Kidney (tissue), 14 donors: ENCODE results near the gene IL1R1. TPM values are rescaled to one million over a fixed set of nuclear protein-coding genes. Genes with fewer than 3 reads are reported as not detected.

Experiments used
- DNase-seq, 5 donors: peaks; one replicate each; pipeline ENCODE4 v3.0.0-alpha.2; 2013 to 2020
- FAIRE-seq: peaks from 2 replicates; lab custom pipeline; 2012; peaks lifted over from hg19 to GRCh38; lab: Jason Lieb, UNC
- H3K27ac ChIP-seq, 2 donors: one replicate each; pipeline ENCODE4 v1.7.0; 2013; ENCODE audit warnings: low read depth in 2 of 2, low read length in 2 of 2, inconsistent platforms in 1 of 2
- H3K27me3 ChIP-seq: one replicate; pipeline ENCODE4 v1.7.1; 2013; ENCODE audit warnings: low read length, inconsistent platforms; ENCODE audit not compliant: control insufficient read depth, insufficient read depth
- H3K36me3 ChIP-seq, 3 donors: one replicate each; pipeline versions ENCODE4 v1.7.0 to v1.7.1; 2013; ENCODE audit warnings: low read length in 3 of 3, control low read depth in 1 of 3, inconsistent platforms in 1 of 3; ENCODE audit not compliant: insufficient read depth in 3 of 3, control insufficient read depth in 2 of 3
- H3K4me1 ChIP-seq, 3 donors: one replicate each; pipeline versions ENCODE4 v1.7.0 to v1.7.1; 2013; ENCODE audit warnings: low read length in 3 of 3, inconsistent platforms in 1 of 3, low read depth in 1 of 3; ENCODE audit not compliant: control insufficient read depth in 2 of 3, insufficient read depth in 2 of 3
- H3K4me3 ChIP-seq, 3 donors: one replicate each; pipeline versions ENCODE4 v1.7.0 to v1.8.1; 2013; ENCODE audit warnings: low read length in 3 of 3, control low read depth in 1 of 3, inconsistent platforms in 1 of 3
- H3K9ac ChIP-seq, 3 donors: one replicate each; pipeline versions ENCODE4 v1.7.0 to v1.7.1; 2013; ENCODE audit warnings: low read length in 3 of 3, control low read depth in 1 of 3, inconsistent platforms in 1 of 3
- H3K9me3 ChIP-seq, 3 donors: one replicate each; pipeline versions ENCODE4 v1.7.0 to v1.7.1; 2013; ENCODE audit warnings: low read length in 3 of 3, control low read depth in 1 of 3, inconsistent platforms in 1 of 3; ENCODE audit not compliant: control insufficient read depth in 2 of 3, insufficient read depth in 1 of 3
- intact Hi-C: fragments of 100-400 bp; cut with DNase I; formaldehyde crosslinking; loops from one replicate; pipeline ENCODE4 v1.11.1; 2022
- polyA plus RNA-seq: library from polyadenylated mRNA; stranded (reverse); fragments of 350-450 nt; fragmentation: Illumina TruSeq; extraction: RNeasy Lipid Tissue Mini Kit (QIAGEN cat#74804); gene quantifications from one replicate; pipeline ENCODE4 v1.2.3, GENCODE V29; 2014; ENCODE audit warnings: low read depth, low replicate concordance; ENCODE audit not compliant: insufficient read depth
- total RNA-seq: library from RNA; stranded (reverse); fragmentation: NEBNext Ultra II Directional; extraction: Animal tissue kit (Norgen Biotek cat#: 25700); gene quantifications from one replicate; pipeline ENCODE4 v1.2.1, GENCODE V29; 2021
- TF ChIP-seq, protein P1 (sequence below): IDR thresholded peaks from 3 replicates; pipeline ENCODE4 v1.5.1; 2012; ENCODE audit warnings: mild to moderate bottlenecking, moderate library complexity, borderline replicate concordance; ENCODE audit not compliant: insufficient read depth; ENCODE audit errors: extremely low read depth
- donor health status: control.
- donor health status: control.
- donor health status: control.
- donor health status: control.
- donor health status: control.
- donor health status: DM: yes; HTN: yes; CAD: no.
- donor health status: Normal renal cell carcinoma (clear cell type).

Gene IL1R1
- total and polyA plus RNA-seq, 2 donors from 2014 or later = 24.6 to 95.9 TPM

DNA sequence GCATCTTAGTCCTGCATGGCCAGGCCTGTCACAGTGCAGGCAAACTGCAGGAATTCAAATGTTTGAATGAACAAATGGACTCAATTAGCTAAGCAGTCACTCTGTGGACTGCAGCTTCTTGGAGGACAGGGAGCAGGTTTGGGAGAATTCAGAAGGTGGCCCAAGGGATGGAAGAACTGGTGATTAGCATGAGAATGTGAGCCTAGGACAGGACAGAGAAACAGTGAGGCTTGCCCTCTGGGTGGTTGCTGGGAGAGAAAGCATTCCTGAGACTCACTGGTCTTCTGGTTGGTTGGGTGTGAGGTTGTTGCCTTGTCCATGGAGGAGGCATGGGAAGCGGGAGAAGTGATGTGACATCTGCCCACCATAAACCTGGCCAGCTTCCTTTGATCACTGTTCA lies 58.0 kb downstream of the IL1R1 start:
- Histone ChIP-seq H3K4me1 (no peaks in the 10 kb centered on the region), H3K9me3 (peaks cover 0 to 4% (median 0%) of the 10 kb centered on the region in 3 donors), H3K36me3 (no peaks in the 10 kb centered on the region), H3K9ac (peak overlapping the region in 1 of 3 donors; percentile 14), H3K27ac (no peak overlapping the region), H3K27me3 (no peaks in the 10 kb centered on the region), H3K4me3 (no peak overlapping the region)
- TF ChIP-seq, protein P1, sequence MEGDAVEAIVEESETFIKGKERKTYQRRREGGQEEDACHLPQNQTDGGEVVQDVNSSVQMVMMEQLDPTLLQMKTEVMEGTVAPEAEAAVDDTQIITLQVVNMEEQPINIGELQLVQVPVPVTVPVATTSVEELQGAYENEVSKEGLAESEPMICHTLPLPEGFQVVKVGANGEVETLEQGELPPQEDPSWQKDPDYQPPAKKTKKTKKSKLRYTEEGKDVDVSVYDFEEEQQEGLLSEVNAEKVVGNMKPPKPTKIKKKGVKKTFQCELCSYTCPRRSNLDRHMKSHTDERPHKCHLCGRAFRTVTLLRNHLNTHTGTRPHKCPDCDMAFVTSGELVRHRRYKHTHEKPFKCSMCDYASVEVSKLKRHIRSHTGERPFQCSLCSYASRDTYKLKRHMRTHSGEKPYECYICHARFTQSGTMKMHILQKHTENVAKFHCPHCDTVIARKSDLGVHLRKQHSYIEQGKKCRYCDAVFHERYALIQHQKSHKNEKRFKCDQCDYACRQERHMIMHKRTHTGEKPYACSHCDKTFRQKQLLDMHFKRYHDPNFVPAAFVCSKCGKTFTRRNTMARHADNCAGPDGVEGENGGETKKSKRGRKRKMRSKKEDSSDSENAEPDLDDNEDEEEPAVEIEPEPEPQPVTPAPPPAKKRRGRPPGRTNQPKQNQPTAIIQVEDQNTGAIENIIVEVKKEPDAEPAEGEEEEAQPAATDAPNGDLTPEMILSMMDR = no peak
- FAIRE-seq = no peak
- intact Hi-C loops = no loop called here
- no peak for DNase-seq

DNA sequence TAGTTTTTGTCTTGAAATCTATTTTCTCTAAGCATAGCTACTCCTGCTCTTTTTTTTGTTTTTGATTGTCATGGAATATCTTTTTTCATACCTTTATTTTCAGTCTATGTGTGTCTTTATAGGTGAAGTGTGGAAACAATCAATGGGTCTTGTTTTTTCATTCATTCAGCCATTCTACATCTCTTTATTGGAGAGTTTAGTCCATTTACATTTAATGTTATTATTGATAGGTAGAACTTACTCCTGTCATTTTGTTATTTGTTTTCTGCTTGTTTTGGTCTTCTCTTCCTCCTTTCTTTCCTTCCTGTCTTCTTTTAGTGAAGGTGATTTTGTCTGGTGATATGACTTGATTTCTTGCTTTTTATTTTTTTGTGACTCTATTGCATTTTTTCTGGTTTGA lies 62.1 kb downstream of the IL1R1 start:
- Histone ChIP-seq H3K4me3 (no peak overlapping the region), H3K27me3 (no peaks in the 10 kb centered on the region)
- intact Hi-C loops = no loop called here

DNA sequence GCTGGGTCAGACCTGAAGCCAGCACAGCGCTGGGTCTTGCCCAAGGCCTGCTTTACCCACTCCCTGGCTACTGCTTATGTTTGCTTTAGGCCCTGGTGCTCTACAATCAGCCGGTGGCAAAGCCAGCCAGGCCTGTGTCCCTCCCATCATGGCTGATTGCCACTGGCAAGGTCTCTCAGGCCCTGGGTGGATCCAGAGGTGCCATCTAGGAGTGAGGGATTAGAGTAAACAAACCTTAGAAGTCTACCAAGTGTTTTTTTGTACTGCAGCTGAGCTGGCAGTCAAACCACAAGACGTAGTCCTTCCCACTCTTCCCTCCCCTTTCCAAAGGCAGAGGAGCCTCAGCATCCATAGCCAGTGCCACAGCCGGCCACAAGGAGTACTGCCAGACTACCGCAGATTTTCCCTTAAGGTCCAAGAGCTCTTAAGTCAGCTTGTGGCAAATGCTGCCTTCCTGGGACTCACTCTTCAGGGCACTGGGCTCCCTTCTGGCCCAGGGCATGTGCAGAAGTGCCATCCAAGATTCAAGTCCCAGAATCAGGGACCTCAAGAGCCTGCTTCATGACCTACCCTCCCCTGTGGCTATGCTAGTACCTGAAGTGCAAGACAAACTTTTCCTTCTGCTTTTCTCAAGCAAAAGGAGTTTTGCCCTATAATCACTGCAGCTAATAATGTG lies 64.3 kb downstream of the IL1R1 start:
- no peak for FAIRE-seq
- no peak overlapping the region for H3K27ac ChIP-seq

More for the DNA sequence above, 62.1 kb downstream of the IL1R1 start:
- FAIRE-seq = no peak
- Histone ChIP-seq H3K4me1 (peaks cover 0 to 10% (median 0%) of the 10 kb centered on the region in 3 donors), H3K36me3 (no peaks in the 10 kb centered on the region), H3K9me3 (peaks cover 0 to 4% (median 0%) of the 10 kb centered on the region in 3 donors), H3K9ac (no peak overlapping the region), H3K27ac (no peak overlapping the region)
- DNase-seq = no peak
- TF ChIP-seq, protein P1 = no peak

More for the DNA sequence above, 64.3 kb downstream of the IL1R1 start:
- Histone ChIP-seq H3K9me3 (peaks cover 0 to 4% (median 0%) of the 10 kb centered on the region in 3 donors), H3K4me1 (peaks cover 0 to 10% (median 0%) of the 10 kb centered on the region in 3 donors), H3K9ac (no peak overlapping the region), H3K27me3 (no peaks in the 10 kb centered on the region), H3K4me3 (no peak overlapping the region), H3K36me3 (no peaks in the 10 kb centered on the region)
- intact Hi-C loops = no loop called here
- TF ChIP-seq, protein P1 = no peak
- no peak for DNase-seq
